HTR-8/SVneo (cell line): ENCODE data around the gene ZNF407.
"Not testable (repeated sequence)": the region's sequence is repeated elsewhere in the genome, so short reads cannot be mapped to it uniquely, and the experiment has no call there.

Experiments used
- DNase-seq: peaks from one replicate; pipeline ENCODE4 v3.0.0; 2011; ENCODE audit warnings: low spot score, mixed read lengths; ENCODE audit not compliant: insufficient read length
- FAIRE-seq: peaks from 2 replicates; lab custom pipeline; 2011; peaks lifted over from hg19 to GRCh38; lab: Jason Lieb, UNC

The ZNF407 gene

DNA sequence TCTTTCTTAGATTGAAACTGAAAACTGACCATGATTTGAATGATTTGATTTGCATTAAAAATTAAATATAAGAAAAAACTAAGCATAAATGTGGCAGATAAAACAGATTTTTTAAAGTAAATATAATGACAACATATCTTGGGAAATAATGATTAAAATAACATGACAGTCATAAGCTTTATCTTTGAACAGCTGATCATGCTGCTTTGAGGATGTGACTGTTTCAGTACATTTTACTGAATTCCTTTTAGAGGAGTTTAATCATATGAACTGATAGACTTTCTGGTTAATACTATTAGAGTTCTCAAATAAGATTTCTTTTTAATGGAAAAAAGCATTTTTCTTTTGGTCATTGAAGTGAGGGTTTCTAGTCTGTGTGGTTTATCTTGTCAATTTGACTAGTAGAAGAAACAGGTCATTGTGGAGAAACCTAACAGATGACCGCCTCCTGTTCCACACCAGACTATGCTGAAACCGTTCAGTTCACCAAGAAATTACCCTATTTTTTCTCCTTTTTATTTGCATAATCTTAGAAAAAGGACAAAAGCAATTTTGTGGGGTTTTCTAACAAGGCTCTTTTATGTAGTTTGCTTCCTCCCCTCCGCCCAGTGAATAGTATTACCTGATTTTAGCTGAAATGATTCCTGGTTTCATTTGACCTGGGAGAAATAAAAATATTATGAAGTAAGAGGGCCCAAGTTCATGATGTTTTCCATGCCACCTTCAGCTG, 349.1 kb downstream of the ZNF407 start:
- no peak for DNase-seq
- FAIRE-seq = no peak

GRCh38 chr18:74947417-74947816, 349.7 kb downstream of the ZNF407 start:
- no peak for DNase-seq
- no peak for FAIRE-seq

DNA sequence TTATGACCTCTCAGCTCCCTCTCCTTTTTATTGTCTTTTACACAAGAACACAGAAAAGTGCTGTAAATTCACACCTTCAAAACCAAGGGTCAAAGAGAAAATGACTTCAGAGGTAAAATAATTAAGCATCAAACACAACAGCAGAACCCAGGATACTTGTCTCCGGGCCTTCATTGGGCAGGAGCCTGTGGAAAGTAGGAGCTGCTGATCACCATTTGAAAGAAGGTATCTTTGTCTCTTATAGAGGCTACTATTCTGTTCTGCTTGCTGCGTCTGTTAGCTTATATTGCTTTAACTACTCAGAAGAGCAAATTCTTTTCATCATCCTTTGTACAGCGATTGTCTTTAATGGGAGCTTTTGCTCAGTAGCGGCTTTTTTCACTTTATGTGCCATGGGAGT, 350.2 kb downstream of the ZNF407 start:
- DNase-seq (no peak), FAIRE-seq (no peak)

GRCh38 chr18:74949611-74950010, 351.9 kb downstream of the ZNF407 start:
- FAIRE-seq (no peak), DNase-seq (no peak)

DNA sequence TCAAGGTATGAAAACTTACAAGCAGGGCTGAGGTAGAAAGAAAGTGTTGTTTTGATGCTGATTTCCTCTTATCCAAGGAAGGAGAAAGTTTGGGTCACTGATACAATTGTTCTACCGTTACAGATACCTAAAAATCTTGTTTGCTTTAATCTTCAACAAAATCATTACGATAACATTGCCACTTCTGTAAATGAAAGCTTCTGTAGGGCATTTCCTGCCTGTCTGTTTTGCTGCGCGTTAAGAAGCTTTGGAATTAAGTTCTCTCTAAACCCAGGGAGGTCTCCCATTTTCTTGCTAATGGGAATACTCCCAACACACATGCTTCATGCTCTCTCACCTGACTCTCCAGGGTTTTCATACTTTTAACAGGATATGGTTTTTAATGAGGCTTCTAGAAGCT, 352.8 kb downstream of the ZNF407 start:
- DNase-seq = no peak
- no peak for FAIRE-seq

DNA sequence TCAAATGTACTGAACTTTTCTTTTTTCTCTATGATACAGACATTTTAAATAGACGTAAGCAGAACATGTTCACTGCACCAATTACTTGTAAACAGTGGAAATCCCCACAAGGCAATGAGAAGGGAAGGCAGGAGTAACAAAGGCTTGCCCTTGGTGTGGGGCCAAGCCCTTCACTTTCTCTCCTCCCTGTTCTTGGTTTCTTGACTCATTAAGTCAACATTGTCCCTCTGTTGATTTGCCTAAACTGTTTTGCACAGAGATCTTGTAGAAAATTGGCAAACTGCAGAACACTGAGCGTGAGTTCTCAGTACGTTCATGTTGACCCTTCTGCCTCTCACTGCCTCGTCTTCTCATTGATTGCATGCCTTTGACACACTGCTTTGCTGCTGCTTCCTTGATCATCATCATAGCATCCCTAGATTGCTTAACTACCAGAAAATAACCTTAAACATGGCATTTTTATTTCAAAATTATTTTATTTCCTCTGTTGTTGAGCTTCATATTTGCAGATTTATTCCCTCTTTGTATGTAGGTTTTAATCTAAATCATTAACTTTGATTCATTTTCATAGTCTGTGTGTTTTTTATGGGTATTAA, 353.6 kb downstream of the ZNF407 start:
- FAIRE-seq (no peak), DNase-seq (no peak)

GRCh38 chr18:74957588-74958224, 360.0 kb downstream of the ZNF407 start:
- DNase-seq (no peak), FAIRE-seq (no peak)

DNA sequence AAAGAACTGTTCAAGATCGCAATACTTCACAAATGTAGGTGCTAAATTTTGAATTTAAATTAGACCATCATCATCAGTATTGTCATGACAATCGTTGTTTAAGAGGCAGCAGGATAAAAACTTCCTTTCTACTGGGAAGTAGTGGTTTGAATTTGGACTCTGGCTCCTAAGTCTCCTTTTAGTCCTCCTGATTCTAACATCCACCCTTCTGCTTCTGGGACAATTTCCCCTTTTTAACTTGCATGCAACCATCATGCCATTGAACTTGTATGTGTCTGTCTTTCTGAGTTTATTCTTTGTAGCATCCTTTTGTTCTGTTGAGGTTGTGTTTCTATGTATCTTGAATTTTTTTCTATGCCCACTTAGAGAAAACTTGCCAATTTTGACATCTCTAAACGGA, 361.5 kb downstream of the ZNF407 start:
- DNase-seq (no peak), FAIRE-seq (no peak)

DNA sequence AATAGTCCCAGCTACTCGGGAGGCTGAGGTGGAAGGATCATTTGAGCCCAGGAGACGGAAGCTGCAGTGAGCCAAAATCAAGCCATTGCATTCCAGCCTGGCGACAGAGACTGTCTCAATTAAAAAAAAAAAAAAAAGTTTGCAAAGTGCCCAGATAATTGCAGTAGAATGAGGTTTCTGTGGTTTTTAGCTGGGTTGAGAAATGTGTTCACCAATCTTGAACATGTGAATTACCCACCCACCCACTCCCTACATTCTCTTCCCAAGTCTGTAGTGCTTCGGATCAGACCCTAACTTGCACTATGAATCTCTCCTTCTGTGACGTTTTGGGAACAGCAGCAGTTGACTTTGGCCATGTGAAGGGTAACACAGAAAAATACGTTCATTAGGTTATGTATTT, 363.9 kb downstream of the ZNF407 start:
- FAIRE-seq = no peak
- DNase-seq = no peak

DNA sequence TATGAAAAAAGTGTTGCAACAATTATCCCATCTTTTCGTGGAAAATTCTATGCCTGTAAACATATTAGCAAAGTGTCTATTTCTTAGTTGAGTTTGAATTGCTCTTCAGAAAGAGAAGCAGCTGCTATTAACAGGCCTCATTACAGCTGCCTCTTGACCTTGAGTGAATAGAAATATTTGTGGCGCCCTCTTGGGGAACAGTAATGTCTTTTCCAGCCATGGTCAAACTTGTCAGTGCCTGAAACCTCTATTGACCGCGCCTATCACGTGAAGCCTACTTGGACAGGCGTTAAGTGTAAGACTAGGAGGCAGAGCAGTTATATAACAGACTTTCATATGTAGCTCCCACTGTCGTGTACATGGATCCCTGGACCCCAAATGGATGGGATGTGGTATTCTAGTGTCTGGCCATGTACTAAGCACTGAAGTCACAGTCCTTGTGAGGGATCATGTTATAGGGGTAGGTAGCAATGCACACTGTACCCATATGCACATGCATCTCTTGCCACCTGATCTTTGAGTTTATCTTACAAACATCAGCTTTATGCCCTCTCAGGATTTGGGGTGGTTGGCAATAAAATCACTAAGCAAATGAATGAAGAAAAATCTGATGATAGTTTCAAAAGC, 366.3 kb downstream of the ZNF407 start:
- FAIRE-seq (no peak), DNase-seq (no peak)

DNA sequence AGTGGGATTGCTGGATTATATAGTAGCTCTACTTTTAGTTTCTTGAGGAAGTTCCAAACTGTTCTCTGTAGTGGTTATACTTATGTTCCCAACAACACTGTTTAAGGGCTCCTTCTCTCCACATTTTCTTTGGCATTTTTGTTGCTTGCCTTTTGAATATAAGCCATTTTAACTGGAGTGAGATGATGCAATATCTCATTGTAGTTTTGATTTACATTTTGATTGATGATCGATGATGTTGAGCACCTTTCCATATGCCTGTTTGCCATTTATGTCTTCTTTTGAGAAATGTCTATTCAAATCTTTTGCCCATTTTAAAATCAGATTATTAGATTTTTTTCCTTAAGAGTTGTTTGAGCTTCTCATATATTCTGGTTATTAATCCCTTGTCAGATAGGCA, 368.0 kb downstream of the ZNF407 start:
- no peak for DNase-seq

DNA sequence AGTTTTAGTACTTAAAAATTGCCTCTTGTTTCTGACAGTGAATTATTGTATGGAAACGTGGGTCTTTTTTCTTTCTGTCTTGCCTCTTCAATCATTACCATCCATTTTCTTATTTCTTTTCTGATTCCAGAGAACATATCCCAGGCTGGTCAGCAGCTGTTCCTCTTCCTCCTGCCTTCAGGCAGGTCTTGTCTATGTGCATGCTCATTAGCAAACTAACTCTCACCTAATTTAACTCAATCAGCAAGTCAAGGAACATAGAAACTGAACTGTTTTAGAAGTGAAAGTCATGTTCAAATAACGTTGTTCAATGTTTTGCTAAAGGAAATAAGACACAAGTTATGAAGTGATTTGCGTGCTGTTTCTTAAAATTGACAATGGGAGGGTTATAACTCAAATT, 369.8 kb downstream of the ZNF407 start:
- FAIRE-seq (no peak), DNase-seq (no peak)

More for the DNA sequence above, 368.0 kb downstream of the ZNF407 start:
- FAIRE-seq = no peak

- FAIRE-seq (no peak), DNase-seq (no peak)
Measured at GRCh38 chr18:74967979-74968378, 370.3 kb downstream of the ZNF407 start.

DNA sequence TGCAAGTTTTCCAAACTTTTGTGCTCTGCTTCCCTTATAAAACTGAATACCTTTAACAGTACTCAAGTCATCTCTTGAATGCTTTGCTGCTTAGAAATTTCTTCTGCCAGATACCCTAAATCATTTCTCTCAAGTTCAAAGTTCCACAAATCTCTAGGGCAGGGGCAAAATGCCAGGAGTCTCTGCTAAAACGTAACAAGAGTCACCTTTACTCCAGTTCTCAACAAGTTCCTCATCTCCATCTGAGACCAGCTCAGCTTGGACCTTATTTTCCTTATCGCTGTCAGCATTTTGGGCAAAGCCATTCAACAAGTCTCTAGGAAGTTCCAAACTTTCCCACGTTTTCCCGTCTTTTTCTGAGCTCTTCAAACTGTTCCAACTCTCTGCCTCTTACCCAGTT, 373.7 kb downstream of the ZNF407 start:
- FAIRE-seq, DNase-seq: not testable (repeated sequence)

DNA sequence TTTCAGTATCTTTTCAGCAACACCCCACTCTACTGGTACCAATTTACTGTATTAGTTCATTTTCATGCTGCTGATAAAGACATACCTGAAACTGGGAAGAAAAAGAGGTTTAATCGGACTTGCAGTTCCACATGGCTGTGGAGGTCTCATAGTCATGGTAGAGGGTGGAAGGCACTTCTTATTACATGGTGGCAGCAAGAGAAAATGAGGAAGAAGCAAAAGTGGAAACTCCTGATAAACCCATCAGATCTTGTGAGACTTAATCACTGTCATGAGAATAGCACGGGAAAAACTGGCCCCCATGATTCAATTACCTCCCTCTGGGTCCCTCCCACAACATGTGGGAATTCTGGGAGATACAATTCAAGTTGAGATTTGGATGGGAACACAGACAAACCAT, 374.1 kb downstream of the ZNF407 start:
- not testable (repeated sequence) for FAIRE-seq

DNA sequence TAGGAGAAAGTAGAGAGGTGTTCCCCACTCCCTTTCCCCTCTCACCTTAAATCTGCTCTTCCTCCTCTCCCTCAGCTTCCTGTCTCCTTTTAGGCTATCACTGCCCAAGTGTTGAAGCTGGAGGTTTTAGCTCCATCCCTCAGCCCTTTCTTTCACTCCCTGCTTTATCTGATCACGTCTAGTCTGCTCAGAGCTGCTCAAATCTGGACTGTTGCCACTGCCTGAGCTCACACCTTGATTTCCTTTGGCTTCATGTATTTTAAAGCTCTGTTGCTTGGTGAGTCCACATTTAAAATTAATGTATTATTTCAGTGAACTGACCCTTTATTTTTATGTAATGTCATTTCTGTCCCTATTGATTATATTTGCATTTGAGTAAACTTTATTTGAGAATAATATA, 374.7 kb downstream of the ZNF407 start:
- DNase-seq = no peak
- no peak for FAIRE-seq

More for the DNA sequence above, 374.1 kb downstream of the ZNF407 start:
- not testable (repeated sequence) for DNase-seq

DNA sequence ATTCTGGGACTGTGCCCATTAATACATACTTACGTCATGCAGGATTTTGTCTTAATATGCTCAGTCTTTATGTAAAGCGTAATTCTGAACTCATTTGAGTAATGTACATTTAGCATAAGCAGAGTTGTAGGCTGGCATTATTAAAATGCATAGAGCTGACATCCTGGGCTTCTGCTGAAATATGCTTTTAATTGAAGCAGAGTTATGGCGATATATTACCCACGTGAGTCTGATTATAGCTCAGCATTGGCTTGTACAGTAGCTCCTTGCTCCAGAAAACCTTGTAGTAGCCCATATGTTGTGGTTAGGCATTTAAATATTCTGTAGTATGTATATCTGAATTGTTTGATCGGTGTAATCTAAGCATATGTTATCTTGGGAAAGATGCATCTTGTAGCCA, 377.3 kb downstream of the ZNF407 start:
- DNase-seq (no peak), FAIRE-seq (no peak)

DNA sequence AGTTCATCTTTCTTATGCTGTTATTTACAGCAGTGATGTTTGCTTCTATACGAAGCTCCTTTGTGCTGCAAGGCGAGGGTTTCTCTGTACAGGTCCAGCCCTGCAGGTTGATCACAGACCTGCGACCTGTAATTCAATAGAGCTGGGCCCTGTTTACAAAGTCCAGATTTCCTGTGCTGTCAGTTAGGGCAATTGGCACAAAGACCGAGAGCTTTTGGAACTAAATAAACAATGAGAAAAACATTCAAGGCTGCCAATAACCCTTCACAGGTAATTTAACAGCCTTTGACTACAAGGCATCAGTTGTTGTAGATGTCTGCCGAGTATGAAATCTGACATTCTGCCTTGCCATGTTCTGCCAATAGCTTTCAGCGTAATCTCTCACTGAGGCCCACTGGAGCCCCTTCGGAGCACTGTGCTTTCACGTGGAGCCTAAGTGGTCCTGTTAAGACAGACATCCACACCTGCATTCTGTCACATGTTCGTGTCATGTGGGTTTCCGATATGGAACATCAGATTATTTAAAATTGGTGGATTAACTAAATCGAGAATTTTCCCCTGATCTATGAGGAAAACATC, 378.8 kb downstream of the ZNF407 start:
- FAIRE-seq (no peak), DNase-seq (no peak)

DNA sequence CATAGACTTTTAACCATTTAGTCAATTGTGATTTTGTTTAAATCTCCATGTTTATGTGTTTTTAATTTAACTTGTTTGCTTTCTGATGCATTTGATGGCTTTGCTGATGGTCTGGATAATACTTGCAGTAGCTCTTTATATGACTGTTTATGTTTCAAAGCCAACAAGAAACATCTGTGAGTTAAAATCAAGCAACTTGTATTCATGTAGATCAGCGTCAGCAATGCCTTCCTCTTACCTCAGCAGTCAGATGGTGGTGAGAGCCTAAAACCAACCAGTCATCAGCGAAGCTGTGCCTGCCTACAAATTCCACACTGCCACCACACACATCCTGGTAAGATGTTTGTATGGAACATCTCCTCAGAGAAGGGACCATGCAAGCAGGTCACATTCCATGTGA, 379.4 kb downstream of the ZNF407 start:
- no peak for FAIRE-seq

DNA sequence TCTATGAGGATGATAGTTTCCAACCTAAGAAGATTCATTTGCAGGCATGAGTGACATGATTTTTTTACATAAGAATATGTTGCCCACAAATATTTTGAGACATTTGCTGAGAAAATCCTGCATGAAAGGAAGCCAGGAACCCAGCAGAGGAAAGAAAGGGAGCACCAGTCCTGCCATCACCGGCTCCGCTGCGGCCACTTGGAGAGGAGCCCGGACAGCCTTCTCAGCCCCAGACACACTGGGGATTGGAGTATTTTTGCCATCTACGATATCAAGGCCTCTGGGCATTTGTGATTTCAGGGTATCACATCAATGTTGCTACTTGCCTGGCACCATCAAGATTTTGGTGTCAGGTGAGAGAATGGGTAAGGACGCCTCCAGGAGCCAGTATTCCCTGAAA, 383.0 kb downstream of the ZNF407 start:
- DNase-seq (no peak), FAIRE-seq (no peak)

More for the DNA sequence above, 379.4 kb downstream of the ZNF407 start:
- DNase-seq = no peak

DNA sequence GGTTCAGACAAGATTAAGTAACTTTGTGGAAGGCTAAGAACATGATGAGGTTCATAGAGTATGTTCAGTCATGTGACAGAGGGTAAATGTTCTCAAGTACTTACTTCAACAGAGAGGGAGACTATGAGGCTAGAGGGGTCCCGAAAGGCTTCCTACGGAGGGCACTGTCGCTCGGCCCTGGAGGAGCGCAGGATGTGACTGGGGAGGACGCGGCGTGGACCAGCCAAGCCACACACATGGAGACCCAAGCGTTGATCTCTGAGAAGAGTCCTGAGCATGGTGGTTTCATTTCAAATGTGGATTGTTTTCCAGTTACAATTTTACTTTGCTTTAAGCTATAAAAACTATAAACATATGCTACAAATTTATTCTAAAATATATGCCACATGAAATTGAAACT, 383.8 kb downstream of the ZNF407 start:
- FAIRE-seq (no peak), DNase-seq (no peak)
